Transverse colon (tissue), 3 donors: Measurements from ENCODE around the gene TRAF5.

ENCODE experiments used
- POLR2A ChIP-seq: fragments of 450-650 bp; IDR thresholded peaks from one replicate; pipeline ENCODE4 v1.6.1; 2016; ENCODE audit warnings: antibody characterized with exemption, mild to moderate bottlenecking, moderate library complexity
- TF ChIP-seq, protein P1 (sequence below), 5 experiments: fragments of 200-600 bp in 3 of 5; fragments of 450-650 bp in 2 of 5; sonication (generic) in 3 of 5; IDR thresholded peaks; 1 replicate in 2 of 5; 2 replicates in 3 of 5; pipeline ENCODE4 v1.5.1; 2016 to 2017; ENCODE audit warnings: antibody characterized with exemption in 5 of 5, inconsistent platforms in 3 of 5, mild to moderate bottlenecking in 2 of 5, moderate library complexity in 1 of 5

DNA sequence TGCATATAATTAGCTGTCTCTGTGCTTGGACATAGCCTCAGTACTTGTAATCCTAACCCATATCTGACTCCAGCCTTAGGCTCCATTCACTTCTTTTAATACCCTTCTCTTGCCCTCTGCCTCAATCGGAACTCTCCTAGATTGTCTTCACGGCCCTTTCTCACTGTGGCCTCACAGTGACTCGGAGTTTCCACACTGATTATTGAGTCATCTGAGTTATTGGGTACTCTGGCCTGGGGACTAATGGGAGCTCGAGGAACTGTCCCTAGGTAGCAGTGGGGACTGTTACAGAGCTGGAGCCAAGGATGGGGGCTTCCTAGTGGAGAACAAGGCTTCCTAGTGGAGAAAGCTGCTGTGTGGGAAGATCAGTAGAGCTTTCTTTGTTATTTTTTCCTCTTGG is 17.0 kb downstream of the TRAF5 start:
- TF ChIP-seq, protein P1, sequence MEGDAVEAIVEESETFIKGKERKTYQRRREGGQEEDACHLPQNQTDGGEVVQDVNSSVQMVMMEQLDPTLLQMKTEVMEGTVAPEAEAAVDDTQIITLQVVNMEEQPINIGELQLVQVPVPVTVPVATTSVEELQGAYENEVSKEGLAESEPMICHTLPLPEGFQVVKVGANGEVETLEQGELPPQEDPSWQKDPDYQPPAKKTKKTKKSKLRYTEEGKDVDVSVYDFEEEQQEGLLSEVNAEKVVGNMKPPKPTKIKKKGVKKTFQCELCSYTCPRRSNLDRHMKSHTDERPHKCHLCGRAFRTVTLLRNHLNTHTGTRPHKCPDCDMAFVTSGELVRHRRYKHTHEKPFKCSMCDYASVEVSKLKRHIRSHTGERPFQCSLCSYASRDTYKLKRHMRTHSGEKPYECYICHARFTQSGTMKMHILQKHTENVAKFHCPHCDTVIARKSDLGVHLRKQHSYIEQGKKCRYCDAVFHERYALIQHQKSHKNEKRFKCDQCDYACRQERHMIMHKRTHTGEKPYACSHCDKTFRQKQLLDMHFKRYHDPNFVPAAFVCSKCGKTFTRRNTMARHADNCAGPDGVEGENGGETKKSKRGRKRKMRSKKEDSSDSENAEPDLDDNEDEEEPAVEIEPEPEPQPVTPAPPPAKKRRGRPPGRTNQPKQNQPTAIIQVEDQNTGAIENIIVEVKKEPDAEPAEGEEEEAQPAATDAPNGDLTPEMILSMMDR (IDR thresholded peaks at IDR 0.05): no peak
- no peak for TF ChIP-seq POLR2A
